ENCODE data around the gene CRYBG2. TPM values are rescaled to one million over a fixed set of nuclear protein-coding genes. Genes with fewer than 3 reads are reported as not detected.

CRYBG2 gene
- total and polyA plus RNA-seq, 12 donors, result 0.03 to 0.64 TPM; not detected in 10

- Histone ChIP-seq H3K4me1 (peaks cover 0 to 19% (median 10%) of the 10 kb centered on the region in 9 donors), H3K4me3 (peak overlapping the region in 8 of 10 donors; percentile 11 to 33 (median 24)), H3K9me3 (no peaks in the 10 kb centered on the region), H3K36me3 (no peaks in the 10 kb centered on the region), H3K27ac (no peak overlapping the region), H3K27me3 (peaks cover 16 to 90% (median 82%) of the 10 kb centered on the region in 7 donors)
- no peak for TF ChIP-seq CTCF (IDR thresholded peaks at IDR 0.05)
- ATAC-seq (no peak), DNase-seq (no peak)
- whole genome bisulfite sequencing, 2 donors, result 3% methylated on average over 67 of the region's 67 CpGs
- intact Hi-C loops (cut with DNase I), result loop anchor here in 2 of 10 donors (5.0 kb wide), 2 partner anchors 253 to 258 kb away; no protein-coding TSS in a partner anchor
Measured at GRCh38 chr1:26359981-26360806, 6.3 kb upstream of the CRYBG2 start.

GRCh38 chr1:26358411-26359384 lies 4.8 kb upstream of the CRYBG2 start:
- no peak for TF ChIP-seq CTCF (IDR thresholded peaks at IDR 0.05)
- Histone ChIP-seq H3K27ac (no peak overlapping the region), H3K9me3 (no peaks in the 10 kb centered on the region), H3K36me3 (no peaks in the 10 kb centered on the region), H3K4me1 (peaks cover 0 to 13% (median 10%) of the 10 kb centered on the region in 9 donors), H3K4me3 (no peak overlapping the region), H3K27me3 (peaks cover 16 to 92% (median 78%) of the 10 kb centered on the region in 7 donors)
- DNase-seq (no peak), ATAC-seq (no peak)
- intact Hi-C loops (cut with DNase I), result no loop called here
- 51 to 54% methylated on average over 15 of the region's 15 CpGs for WGBS, 2 donors

- no peaks in the 10 kb centered on the region for H3K9me3 ChIP-seq
- H3K27me3 ChIP-seq, result peaks cover 16 to 80% (median 63%) of the 10 kb centered on the region in 7 donors
- H3K36me3 ChIP-seq, result no peaks in the 10 kb centered on the region
- intact Hi-C loops (cut with DNase I), result no loop called here
- H3K27ac ChIP-seq, result no peak overlapping the region
- no peak for ATAC-seq
- no peak for DNase-seq
- TF ChIP-seq CTCF (IDR thresholded peaks at IDR 0.05), result no peak
- 71 to 75% methylated on average over 10 of the region's 10 CpGs for WGBS, 2 donors
- peaks cover 0 to 13% (median 10%) of the 10 kb centered on the region in 9 donors for H3K4me1 ChIP-seq
- no peak overlapping the region for H3K4me3 ChIP-seq
Measured at GRCh38 chr1:26357121-26357602, 3.2 kb upstream of the CRYBG2 start.

- Histone ChIP-seq H3K4me1 (peaks cover 0 to 20% (median 10%) of the 10 kb centered on the region in 9 donors), H3K27ac (no peak overlapping the region), H3K27me3 (peaks cover 13 to 70% (median 52%) of the 10 kb centered on the region in 7 donors), H3K36me3 (no peaks in the 10 kb centered on the region), H3K9me3 (no peaks in the 10 kb centered on the region), H3K4me3 (no peak overlapping the region)
- intact Hi-C loops (cut with DNase I), result no loop called here
- WGBS, 2 donors, result 75 to 80% methylated on average over 5 of the region's 5 CpGs
- DNase-seq (no peak), ATAC-seq (no peak)
- no peak for TF ChIP-seq CTCF (IDR thresholded peaks at IDR 0.05)
Measured at GRCh38 chr1:26356106-26356505, 2.2 kb upstream of the CRYBG2 start.
